Fibroblast of pulmonary artery (primary cell): ENCODE measurements around the gene FHIT.

Experiments used
- DNase-seq: peaks from one replicate; pipeline ENCODE4 v3.0.0-alpha.2; 2010; ENCODE audit warnings: low read depth
- H3K4me3 ChIP-seq: replicated peaks from 2 replicates; pipeline ENCODE4 v1.5.1; 2011; ENCODE audit warnings: low read depth, mild to moderate bottlenecking, control low read depth, low read length, moderate library complexity
- TF ChIP-seq, protein P1 (sequence below): IDR thresholded peaks from 2 replicates; pipeline ENCODE4 v1.5.1; 2011; ENCODE audit warnings: mild to moderate bottlenecking, control low read depth, low read length, inconsistent platforms; ENCODE audit errors: missing control alignments

Gene FHIT

DNA sequence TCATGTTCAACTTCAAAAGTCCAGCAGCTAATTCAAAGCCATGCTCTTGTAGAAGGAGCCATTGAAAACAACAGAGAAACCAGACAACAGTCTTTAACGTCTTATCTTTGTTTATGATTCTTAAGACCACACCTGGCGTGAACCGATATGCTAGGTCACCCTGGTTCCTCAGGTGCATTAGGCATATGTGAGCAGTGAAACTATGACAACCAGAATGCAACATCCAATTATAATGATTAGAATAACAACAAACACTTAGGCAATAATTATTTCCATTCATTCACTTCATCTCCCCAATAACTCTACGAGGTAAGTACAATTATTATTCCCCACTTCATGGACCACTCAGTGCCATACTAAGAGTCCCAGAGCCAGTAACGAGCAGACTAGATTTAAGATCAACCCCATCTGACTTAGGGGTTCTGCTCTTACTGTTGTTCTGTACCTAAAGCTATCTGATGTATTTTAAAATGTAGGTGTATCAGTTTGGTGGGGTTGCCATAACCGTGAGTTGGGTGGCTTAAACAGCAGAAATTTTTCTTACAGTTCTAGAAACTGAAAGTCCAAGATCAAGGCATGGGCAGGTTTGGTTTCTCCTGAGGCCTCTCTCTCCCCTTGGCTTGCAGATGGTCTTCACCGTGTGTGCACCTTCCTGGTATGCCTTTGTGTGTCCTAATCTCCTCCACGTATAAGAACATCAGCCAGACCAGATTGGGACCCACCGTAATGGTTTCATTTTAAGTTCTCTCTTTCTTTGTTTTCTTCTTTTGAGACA lies 1203.6 kb downstream of the FHIT start:
- TF ChIP-seq, protein P1, sequence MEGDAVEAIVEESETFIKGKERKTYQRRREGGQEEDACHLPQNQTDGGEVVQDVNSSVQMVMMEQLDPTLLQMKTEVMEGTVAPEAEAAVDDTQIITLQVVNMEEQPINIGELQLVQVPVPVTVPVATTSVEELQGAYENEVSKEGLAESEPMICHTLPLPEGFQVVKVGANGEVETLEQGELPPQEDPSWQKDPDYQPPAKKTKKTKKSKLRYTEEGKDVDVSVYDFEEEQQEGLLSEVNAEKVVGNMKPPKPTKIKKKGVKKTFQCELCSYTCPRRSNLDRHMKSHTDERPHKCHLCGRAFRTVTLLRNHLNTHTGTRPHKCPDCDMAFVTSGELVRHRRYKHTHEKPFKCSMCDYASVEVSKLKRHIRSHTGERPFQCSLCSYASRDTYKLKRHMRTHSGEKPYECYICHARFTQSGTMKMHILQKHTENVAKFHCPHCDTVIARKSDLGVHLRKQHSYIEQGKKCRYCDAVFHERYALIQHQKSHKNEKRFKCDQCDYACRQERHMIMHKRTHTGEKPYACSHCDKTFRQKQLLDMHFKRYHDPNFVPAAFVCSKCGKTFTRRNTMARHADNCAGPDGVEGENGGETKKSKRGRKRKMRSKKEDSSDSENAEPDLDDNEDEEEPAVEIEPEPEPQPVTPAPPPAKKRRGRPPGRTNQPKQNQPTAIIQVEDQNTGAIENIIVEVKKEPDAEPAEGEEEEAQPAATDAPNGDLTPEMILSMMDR: no peak
- no peak overlapping the region for H3K4me3 ChIP-seq
- DNase-seq: no peak

DNA sequence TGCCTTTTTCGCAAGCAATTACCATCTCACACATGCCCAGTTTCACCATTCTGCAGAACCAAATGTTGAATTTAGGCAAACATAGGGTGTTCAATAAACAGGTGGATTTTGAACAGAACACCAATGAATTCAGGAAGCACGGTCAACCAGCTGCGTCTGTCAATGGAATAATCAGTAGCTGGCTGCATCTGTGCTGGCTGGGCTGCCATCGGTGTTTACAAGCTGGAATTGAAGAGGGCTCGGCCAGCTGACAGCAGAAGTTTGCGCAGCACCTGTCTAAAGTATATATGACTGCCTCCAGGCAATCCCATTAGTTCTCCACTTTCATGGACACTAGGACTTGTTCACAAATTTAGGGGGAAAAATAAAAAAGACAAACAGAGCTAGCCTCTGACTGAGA lies 1205.0 kb downstream of the FHIT start:
- DNase-seq: no peak
- TF ChIP-seq, protein P1: no peak
- H3K4me3 ChIP-seq: no peak overlapping the region

DNA sequence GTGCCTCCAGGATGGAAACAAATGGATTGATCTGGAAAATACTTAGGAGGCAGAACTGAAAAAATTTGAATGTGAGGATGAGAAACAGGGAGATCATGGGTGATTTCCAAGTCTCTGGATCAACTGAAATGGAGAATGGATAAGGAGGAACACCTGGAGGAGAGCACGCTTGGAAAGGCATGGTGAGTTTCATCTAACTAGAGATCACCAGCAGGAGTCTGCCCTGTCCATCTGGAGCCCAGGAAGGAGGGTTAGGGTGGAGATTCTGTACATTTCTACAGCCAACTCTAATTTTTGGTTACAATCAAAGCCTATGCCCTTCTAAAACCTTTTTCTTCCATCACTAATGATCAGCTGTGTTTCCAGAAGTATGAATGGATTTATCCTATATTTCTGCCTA lies 1205.6 kb downstream of the FHIT start:
- no peak for DNase-seq
- no peak overlapping the region for H3K4me3 ChIP-seq
- TF ChIP-seq, protein P1: no peak

DNA sequence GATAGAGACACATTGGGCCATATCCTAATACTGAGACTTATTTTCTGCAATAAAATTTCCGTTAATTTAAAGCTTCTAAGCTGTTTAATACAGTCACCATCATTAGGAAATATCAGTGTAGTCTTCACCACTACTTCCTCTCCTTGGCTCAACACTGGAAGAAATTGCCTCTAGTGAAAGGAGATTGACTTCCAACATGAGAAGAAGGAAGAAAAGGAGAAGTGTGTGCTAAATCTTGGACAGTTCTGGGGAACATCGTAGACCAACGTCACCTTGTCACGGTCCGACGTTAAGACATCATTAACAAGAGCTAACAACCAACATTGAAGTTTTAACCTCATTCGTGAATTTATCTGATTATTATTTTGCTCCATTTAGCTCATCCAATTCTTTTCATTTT lies 1214.4 kb downstream of the FHIT start:
- no peak for DNase-seq
- no peak overlapping the region for H3K4me3 ChIP-seq
- TF ChIP-seq, protein P1: no peak

DNA sequence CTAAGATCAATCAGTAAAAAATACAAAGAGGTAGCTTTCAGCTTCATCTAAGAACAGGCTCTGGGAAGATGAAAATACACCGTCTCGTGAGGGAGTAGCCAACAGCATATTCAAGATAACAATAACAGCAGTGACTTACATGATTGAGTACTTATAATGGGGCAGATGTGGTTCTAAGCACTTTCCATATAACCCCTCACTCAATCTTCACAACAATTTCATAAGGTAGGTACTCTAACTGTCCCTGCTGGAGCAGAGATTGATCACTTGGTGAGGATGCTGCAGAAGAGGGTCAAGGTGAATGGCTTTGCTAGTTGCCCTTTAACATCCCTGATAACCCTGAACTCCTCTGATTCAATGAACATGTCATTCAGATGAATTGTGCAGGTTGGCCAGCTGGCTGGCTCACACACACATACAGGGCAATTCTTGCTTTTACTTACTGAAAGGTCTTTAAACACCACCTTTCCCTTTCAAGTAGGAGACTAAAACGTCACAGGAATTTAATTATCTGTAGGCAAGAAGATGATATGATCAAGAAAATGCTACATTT lies 1217.3 kb downstream of the FHIT start:
- no peak overlapping the region for H3K4me3 ChIP-seq
- DNase-seq: no peak
- TF ChIP-seq, protein P1: no peak

DNA sequence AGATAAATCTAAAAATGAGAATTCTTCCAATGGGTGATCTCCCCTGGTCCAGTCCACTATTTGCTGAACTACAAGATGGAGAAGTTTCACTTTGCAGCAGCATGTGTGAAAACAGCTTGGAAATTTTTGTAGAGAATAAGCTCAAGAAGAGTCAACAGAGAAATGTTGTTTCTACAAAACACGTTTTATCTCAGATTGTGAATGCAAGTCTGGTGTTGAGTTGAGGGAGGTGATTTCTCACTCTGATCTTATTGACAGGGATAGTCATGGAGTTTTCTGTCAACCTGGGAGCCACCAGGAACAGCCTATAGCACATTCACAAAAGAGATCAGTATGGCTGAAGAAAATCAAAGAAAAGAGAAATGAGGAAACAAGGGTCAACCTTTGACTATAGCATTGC lies 1220.3 kb downstream of the FHIT start:
- DNase-seq: no peak
- TF ChIP-seq, protein P1: no peak
- no peak overlapping the region for H3K4me3 ChIP-seq

DNA sequence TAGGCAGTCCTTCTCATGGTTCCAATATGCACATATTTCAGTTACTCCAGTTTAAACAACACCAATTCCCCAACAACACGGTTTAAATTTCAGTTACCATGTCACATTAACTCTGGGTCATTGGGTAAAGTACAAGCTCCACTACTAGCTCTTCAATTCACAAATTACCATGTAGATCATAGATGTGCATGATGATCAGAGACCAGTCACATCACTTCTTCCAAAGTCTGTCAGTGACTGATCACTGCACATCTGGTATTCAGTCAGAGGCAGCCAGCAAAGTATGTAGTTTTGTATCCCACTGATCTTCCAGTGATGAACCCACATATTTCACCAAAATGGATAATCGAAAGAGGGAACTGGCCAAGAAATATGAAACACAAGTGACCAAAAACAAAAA lies 1223.0 kb downstream of the FHIT start:
- TF ChIP-seq, protein P1: no peak
- no peak for DNase-seq
- H3K4me3 ChIP-seq: no peak overlapping the region
